GM12878 (cell line): ENCODE data around the gene XPNPEP2. TPM values are rescaled to one million over a fixed set of nuclear protein-coding genes. Genes with fewer than 3 reads are reported as not detected.
A peak's percentile ranks its signal among the peaks of the same experiment; 100 is the strongest.

Source experiments
- BMI1 ChIP-seq: fragments of 450-650 bp; IDR thresholded peaks from 2 replicates; pipeline ENCODE4 v1.6.1; 2016; ENCODE audit warnings: mild to moderate bottlenecking, moderate library complexity, borderline replicate concordance
- CREM ChIP-seq: IDR thresholded peaks from 2 replicates; pipeline ENCODE4 v1.6.1; 2014; ENCODE audit warnings: antibody characterized with exemption, low read depth
- EED ChIP-seq: sonication (generic); IDR thresholded peaks from 2 replicates; pipeline ENCODE4 v1.6.1; 2016; ENCODE audit warnings: antibody characterized with exemption, low read depth
- ETV6 ChIP-seq, 2 experiments: fragments of 450-650 bp in 1 of 2; IDR thresholded peaks in 1 of 2; conservative IDR thresholded peaks in 1 of 2; 2 replicates each; pipeline ENCODE4 v1.6.1; 2014; ENCODE audit warnings: antibody characterized with exemption in 1 of 2, borderline replicate concordance in 1 of 2, low read depth in 1 of 2, mild to moderate bottlenecking in 1 of 2, moderate library complexity in 1 of 2
- HCFC1 ChIP-seq: fragments of 150-350 bp; IDR thresholded peaks from 2 replicates; pipeline ENCODE4 v1.6.1; 2014; ENCODE audit warnings: low read length
- IKZF1 ChIP-seq: fragments of 450-650 bp; conservative IDR thresholded peaks from 2 replicates; pipeline ENCODE4 v1.6.1; 2017; ENCODE audit warnings: antibody characterized with exemption, mild to moderate bottlenecking
- KLF5 ChIP-seq: fragments of 450-650 bp; IDR thresholded peaks from 2 replicates; pipeline ENCODE4 v1.6.1; 2014; ENCODE audit warnings: mild to moderate bottlenecking; ENCODE audit not compliant: partially characterized antibody
- MAX ChIP-seq: IDR thresholded peaks from 2 replicates; pipeline ENCODE4 v1.6.1; 2012; ENCODE audit warnings: low read depth, low read length, improper control_type of control experiment
- MEF2B ChIP-seq: fragments of 450-650 bp; IDR thresholded peaks from 2 replicates; pipeline ENCODE4 v1.6.1; 2018; ENCODE audit warnings: mild to moderate bottlenecking, moderate library complexity; ENCODE audit not compliant: partially characterized antibody, poor library complexity, severe bottlenecking
- NBN ChIP-seq: fragments of 450-650 bp; IDR thresholded peaks from 2 replicates; pipeline ENCODE4 v1.6.1; 2016
- PAX8 ChIP-seq: fragments of 450-650 bp; IDR thresholded peaks from 2 replicates; pipeline ENCODE4 v1.6.1; 2017; ENCODE audit warnings: mild to moderate bottlenecking, moderate library complexity
- POLR2A ChIP-seq: IDR thresholded peaks from 2 replicates; pipeline ENCODE4 v1.6.1; 2011; ENCODE audit warnings: low read depth, mild to moderate bottlenecking, low read length
- POLR2AphosphoS2 ChIP-seq: IDR thresholded peaks from 2 replicates; pipeline ENCODE4 v1.6.1; 2011; ENCODE audit warnings: low read depth, mild to moderate bottlenecking, low read length, improper control_type of control experiment, moderate library complexity
- POLR2AphosphoS5 ChIP-seq: IDR thresholded peaks from 2 replicates; pipeline ENCODE4 v1.6.1; 2011; ENCODE audit warnings: mild to moderate bottlenecking, low read length, inconsistent platforms
- RELA ChIP-seq: fragments of 450-650 bp; IDR thresholded peaks from 2 replicates; pipeline ENCODE4 v1.8.0; 2014; ENCODE audit warnings: borderline replicate concordance; ENCODE audit not compliant: partially characterized antibody
- SMAD5 ChIP-seq: IDR thresholded peaks from 2 replicates; pipeline ENCODE4 v1.6.1; 2016; ENCODE audit warnings: antibody characterized with exemption, low read depth
- SMARCA5 ChIP-seq: fragments of 450-650 bp; IDR thresholded peaks from 2 replicates; pipeline ENCODE4 v1.6.1; 2017; ENCODE audit warnings: mild to moderate bottlenecking
- SPI1 ChIP-seq: IDR thresholded peaks from 2 replicates; pipeline ENCODE4 v1.6.1; 2011; ENCODE audit warnings: low read depth, mild to moderate bottlenecking, low read length, moderate library complexity, borderline replicate concordance; ENCODE audit not compliant: insufficient read depth
- SRF ChIP-seq, 2 experiments: IDR thresholded peaks; 2 replicates each; pipeline ENCODE4 v1.6.1; 2011; ENCODE audit warnings: low read depth in 2 of 2, low read length in 2 of 2, mild to moderate bottlenecking in 1 of 2, moderate library complexity in 1 of 2
- TAF1 ChIP-seq: IDR thresholded peaks from 2 replicates; pipeline ENCODE4 v1.6.1; 2011; ENCODE audit warnings: mild to moderate bottlenecking, low read depth, low read length, borderline replicate concordance
- USF1 ChIP-seq: IDR thresholded peaks from 2 replicates; pipeline ENCODE4 v1.6.1; 2011; ENCODE audit warnings: borderline replicate concordance, low read depth, mild to moderate bottlenecking, moderate library complexity, mixed read lengths, low read length; ENCODE audit not compliant: insufficient read depth; ENCODE audit errors: extremely low read length
- USF2 ChIP-seq: IDR thresholded peaks from 2 replicates; pipeline ENCODE4 v1.6.1; 2011; ENCODE audit warnings: low read depth, low read length, improper control_type of control experiment, borderline replicate concordance
- YY1 ChIP-seq: IDR thresholded peaks from 2 replicates; pipeline ENCODE4 v1.6.1; 2011; ENCODE audit warnings: low read depth, mild to moderate bottlenecking, low read length
- ZNF274 ChIP-seq: IDR thresholded peaks from one replicate; pipeline ENCODE4 v1.8.0; 2011; ENCODE audit not compliant: insufficient read length, insufficient read depth
- polyA plus RNA-seq, 11 experiments: library from polyadenylated mRNA; depleted of rRNA in 4 of 11; unstranded in 6 of 11; stranded (reverse) in 5 of 11; fragments of >200 nt; fragmentation: Nextera tagmentation in 4 of 11; fragmentation: Illumina TruSeq in 1 of 11; extraction: Ambion mirVana in 4 of 11; extraction: Trizol in 1 of 11; gene quantifications; 1 replicate in 1 of 11; 2 replicates in 10 of 11; pipeline versions ENCODE4 v1.2.1 to v1.2.3, GENCODE V29; 2011 to 2016; ENCODE audit warnings: inconsistent platforms in 2 of 11, missing spikeins in 2 of 11, low read depth in 1 of 11
- total RNA-seq, 4 experiments: library from RNA; depleted of rRNA in 3 of 4; stranded (reverse); fragments of >200 nt in 3 of 4; fragmentation: Illumina TruSeq in 1 of 4; extraction: Trizol in 1 of 4; gene quantifications; 2 replicates each; pipeline versions ENCODE4 v1.2.1 to v1.2.3, GENCODE V29; 2013 to 2021
- TF ChIP-seq, protein P1 (sequence below): fragments of 450-650 bp; IDR thresholded peaks from 2 replicates; pipeline ENCODE4 v1.6.1; 2017; ENCODE audit warnings: mild to moderate bottlenecking, moderate library complexity
- TF ChIP-seq, protein P2 (sequence below): IDR thresholded peaks from 2 replicates; pipeline ENCODE4 v1.6.1; 2011; ENCODE audit warnings: mild to moderate bottlenecking, low read depth, low read length, moderate library complexity; ENCODE audit not compliant: insufficient replicate concordance

The XPNPEP2 gene
- total and polyA plus RNA-seq, 10 of the 15 experiments (the other 5 are each of a cell fraction or from before 2014, with no cell fraction given) = 0.04 to 0.37 (median 0.15) TPM

DNA sequence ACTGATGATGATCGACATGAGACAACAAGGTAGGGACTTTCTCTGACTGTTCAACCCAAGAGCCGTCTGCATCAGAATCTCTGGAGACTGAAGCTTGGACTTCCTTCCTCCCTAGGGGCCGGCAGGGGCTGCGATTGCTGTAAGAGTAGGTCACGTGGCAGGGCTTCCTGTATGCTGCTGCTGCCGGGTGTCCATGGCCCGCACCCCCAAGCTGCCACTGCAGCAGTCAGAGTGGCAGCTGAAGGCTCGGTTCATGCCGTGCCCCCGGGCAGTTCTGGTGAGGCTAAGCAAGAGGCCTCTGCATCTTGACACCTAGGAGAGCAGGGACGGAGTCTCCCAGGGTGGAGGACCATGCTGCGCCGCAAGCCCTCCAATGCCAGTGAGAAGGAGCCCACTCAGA is 41.0 kb downstream of the XPNPEP2 start, which contains the start of gene SASH3 (continued):
- TF ChIP-seq, protein P1, sequence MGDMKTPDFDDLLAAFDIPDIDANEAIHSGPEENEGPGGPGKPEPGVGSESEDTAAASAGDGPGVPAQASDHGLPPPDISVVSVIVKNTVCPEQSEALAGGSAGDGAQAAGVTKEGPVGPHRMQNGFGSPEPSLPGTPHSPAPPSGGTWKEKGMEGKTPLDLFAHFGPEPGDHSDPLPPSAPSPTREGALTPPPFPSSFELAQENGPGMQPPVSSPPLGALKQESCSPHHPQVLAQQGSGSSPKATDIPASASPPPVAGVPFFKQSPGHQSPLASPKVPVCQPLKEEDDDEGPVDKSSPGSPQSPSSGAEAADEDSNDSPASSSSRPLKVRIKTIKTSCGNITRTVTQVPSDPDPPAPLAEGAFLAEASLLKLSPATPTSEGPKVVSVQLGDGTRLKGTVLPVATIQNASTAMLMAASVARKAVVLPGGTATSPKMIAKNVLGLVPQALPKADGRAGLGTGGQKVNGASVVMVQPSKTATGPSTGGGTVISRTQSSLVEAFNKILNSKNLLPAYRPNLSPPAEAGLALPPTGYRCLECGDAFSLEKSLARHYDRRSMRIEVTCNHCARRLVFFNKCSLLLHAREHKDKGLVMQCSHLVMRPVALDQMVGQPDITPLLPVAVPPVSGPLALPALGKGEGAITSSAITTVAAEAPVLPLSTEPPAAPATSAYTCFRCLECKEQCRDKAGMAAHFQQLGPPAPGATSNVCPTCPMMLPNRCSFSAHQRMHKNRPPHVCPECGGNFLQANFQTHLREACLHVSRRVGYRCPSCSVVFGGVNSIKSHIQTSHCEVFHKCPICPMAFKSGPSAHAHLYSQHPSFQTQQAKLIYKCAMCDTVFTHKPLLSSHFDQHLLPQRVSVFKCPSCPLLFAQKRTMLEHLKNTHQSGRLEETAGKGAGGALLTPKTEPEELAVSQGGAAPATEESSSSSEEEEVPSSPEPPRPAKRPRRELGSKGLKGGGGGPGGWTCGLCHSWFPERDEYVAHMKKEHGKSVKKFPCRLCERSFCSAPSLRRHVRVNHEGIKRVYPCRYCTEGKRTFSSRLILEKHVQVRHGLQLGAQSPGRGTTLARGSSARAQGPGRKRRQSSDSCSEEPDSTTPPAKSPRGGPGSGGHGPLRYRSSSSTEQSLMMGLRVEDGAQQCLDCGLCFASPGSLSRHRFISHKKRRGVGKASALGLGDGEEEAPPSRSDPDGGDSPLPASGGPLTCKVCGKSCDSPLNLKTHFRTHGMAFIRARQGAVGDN = peak; percentile 87
- no peak for TF ChIP-seq KLF5
- peak; percentile 91 for TF ChIP-seq USF1
- TF ChIP-seq SMARCA5 = no peak
- TF ChIP-seq MEF2B = peak; percentile 91
- peak; percentile 86; the same call in 1 of the 2 replicates for TF ChIP-seq SMAD5
- TF ChIP-seq, protein P2, sequence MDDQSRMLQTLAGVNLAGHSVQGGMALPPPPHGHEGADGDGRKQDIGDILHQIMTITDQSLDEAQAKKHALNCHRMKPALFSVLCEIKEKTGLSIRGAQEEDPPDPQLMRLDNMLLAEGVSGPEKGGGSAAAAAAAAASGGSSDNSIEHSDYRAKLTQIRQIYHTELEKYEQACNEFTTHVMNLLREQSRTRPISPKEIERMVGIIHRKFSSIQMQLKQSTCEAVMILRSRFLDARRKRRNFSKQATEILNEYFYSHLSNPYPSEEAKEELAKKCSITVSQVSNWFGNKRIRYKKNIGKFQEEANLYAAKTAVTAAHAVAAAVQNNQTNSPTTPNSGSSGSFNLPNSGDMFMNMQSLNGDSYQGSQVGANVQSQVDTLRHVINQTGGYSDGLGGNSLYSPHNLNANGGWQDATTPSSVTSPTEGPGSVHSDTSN = no peak
- TF ChIP-seq POLR2AphosphoS2 = peak; percentile 54; the same call in 1 of the 2 replicates
- TF ChIP-seq PAX8 = no peak
- TF ChIP-seq USF2 = peak; percentile 73
- TF ChIP-seq TAF1 = peak; percentile 70; the same call in 1 of the 2 replicates
- peak; percentile 39; the same call in 1 of the 2 replicates for TF ChIP-seq CREM
- TF ChIP-seq BMI1 = no peak
- TF ChIP-seq ETV6 (conservative IDR thresholded peaks at IDR 0.05 in 1 of 2, IDR thresholded peaks at IDR 0.05 in 1 of 2; ENCODE audit: borderline replicate concordance in 1 of 2, low read depth in 1 of 2) = peak in 1 of 2 experiments; percentile 68; a peak in 1 of 4 replicates
- TF ChIP-seq MAX = peak; percentile 87
- TF ChIP-seq IKZF1 = peak; percentile 83
- peak; percentile 93 for TF ChIP-seq POLR2A
- TF ChIP-seq SRF (IDR thresholded peaks at IDR 0.05; ENCODE audit: low read depth in 2 of 2, low read length in 2 of 2) = no peak
- no peak for TF ChIP-seq NBN
- peak; percentile 57 for TF ChIP-seq SPI1
- no peak for TF ChIP-seq ZNF274
- TF ChIP-seq YY1 = peak; percentile 78
- TF ChIP-seq RELA = no peak
- peak; percentile 67; the same call in 1 of the 2 replicates for TF ChIP-seq EED
- TF ChIP-seq POLR2AphosphoS5 = peak; percentile 91
- no peak for TF ChIP-seq HCFC1
